Peyer's patch (tissue), 4 donors: ENCODE data around the gene TNIK. TPM values are rescaled to one million over a fixed set of nuclear protein-coding genes. Genes with fewer than 3 reads are reported as not detected.

ENCODE experiments used
- DNase-seq, 3 donors: peaks; one replicate each; pipeline ENCODE4 v3.0.0-alpha.2; 2017 to 2019
- H3K27ac ChIP-seq, 4 donors: fragments of 200-600 bp; sonication (generic); one replicate each; pipeline ENCODE4 v1.5.1; 2016 to 2019
- H3K27me3 ChIP-seq, 2 donors: fragments of 200-600 bp; sonication (generic); one replicate each; pipeline ENCODE4 v1.5.1; 2019
- H3K36me3 ChIP-seq, 3 donors: fragments of 200-600 bp; sonication (generic); one replicate each; pipeline ENCODE4 v1.5.1; 2016 to 2019
- H3K4me1 ChIP-seq, 4 donors: fragments of 200-600 bp; sonication (generic); one replicate each; pipeline ENCODE4 v1.5.1; 2016 to 2019
- H3K4me3 ChIP-seq, 4 donors: fragments of 200-600 bp; sonication (generic); 1 replicate in 3 of 4; 2 replicates in 1 of 4; pipeline ENCODE4 v1.5.1; 2016 to 2019; ENCODE audit warnings: mild to moderate bottlenecking in 1 of 4
- H3K9me3 ChIP-seq, 4 donors: fragments of 200-600 bp; sonication (generic); one replicate each; pipeline ENCODE4 v1.5.1; 2016 to 2019; ENCODE audit warnings: mild to moderate bottlenecking in 1 of 4
- CTCF ChIP-seq, 6 experiments: fragments of 450-650 bp in 4 of 6; fragments of 200-600 bp in 2 of 6; sonication (generic) in 1 of 6; IDR thresholded peaks; one replicate each; pipeline ENCODE4 v1.5.1; 2017 to 2019; ENCODE audit warnings: antibody characterized with exemption in 6 of 6, mild to moderate bottlenecking in 3 of 6, moderate library complexity in 1 of 6
- POLR2A ChIP-seq, 2 donors: fragments of 450-650 bp; IDR thresholded peaks; one replicate each; pipeline ENCODE4 v1.5.1; 2017; ENCODE audit warnings: antibody characterized with exemption in 2 of 2, mild to moderate bottlenecking in 2 of 2, moderate library complexity in 2 of 2
- total RNA-seq, 4 donors: library from RNA; depleted of rRNA; stranded (reverse); fragments of >200 nt; gene quantifications; one replicate each; pipeline ENCODE4 v1.1.0, GENCODE V29; 2016

The TNIK gene
- total RNA-seq, 4 donors from 2014 or later = 37.1 to 84.8 (median 74.4) TPM

- H3K9me3 ChIP-seq = no peaks in the 10 kb centered on the region
- H3K4me1 ChIP-seq = peaks cover 0 to 3% (median 0%) of the 10 kb centered on the region in 4 donors
- TF ChIP-seq CTCF (IDR thresholded peaks at IDR 0.05) (no peak), POLR2A (IDR thresholded peaks at IDR 0.05) (no peak)
- no peak overlapping the region for H3K27ac ChIP-seq
- H3K4me3 ChIP-seq = no peak overlapping the region
- H3K27me3 ChIP-seq = no peaks in the 10 kb centered on the region
- H3K36me3 ChIP-seq = no peaks in the 10 kb centered on the region
- DNase-seq = no peak
Observed at GRCh38 chr3:171393032-171393744, 67.0 kb downstream of the TNIK start.

- Histone ChIP-seq H3K4me1 (peaks cover 0 to 16% (median 0%) of the 10 kb centered on the region in 4 donors), H3K36me3 (no peaks in the 10 kb centered on the region), H3K9me3 (no peaks in the 10 kb centered on the region), H3K4me3 (no peak overlapping the region), H3K27ac (no peak overlapping the region), H3K27me3 (no peaks in the 10 kb centered on the region)
- no peak for DNase-seq
- TF ChIP-seq POLR2A (IDR thresholded peaks at IDR 0.05) = no peak
- TF ChIP-seq CTCF (IDR thresholded peaks at IDR 0.05) = no peak
Observed at GRCh38 chr3:171391432-171391831, 68.8 kb downstream of the TNIK start.

- TF ChIP-seq CTCF (IDR thresholded peaks at IDR 0.05) = no peak
- no peak for TF ChIP-seq POLR2A (IDR thresholded peaks at IDR 0.05)
- no peak overlapping the region for H3K4me3 ChIP-seq
- DNase-seq = no peak
- H3K27me3 ChIP-seq = no peaks in the 10 kb centered on the region
- H3K4me1 ChIP-seq = peaks cover 0 to 16% (median 0%) of the 10 kb centered on the region in 4 donors
- H3K27ac ChIP-seq = no peak overlapping the region
- H3K36me3 ChIP-seq = no peaks in the 10 kb centered on the region
- no peaks in the 10 kb centered on the region for H3K9me3 ChIP-seq
Observed at GRCh38 chr3:171390051-171390941, 69.9 kb downstream of the TNIK start.

- Histone ChIP-seq H3K27ac (no peak overlapping the region), H3K4me1 (peaks cover 0 to 23% (median 0%) of the 10 kb centered on the region in 4 donors), H3K27me3 (no peaks in the 10 kb centered on the region), H3K4me3 (no peak overlapping the region), H3K9me3 (no peaks in the 10 kb centered on the region), H3K36me3 (no peaks in the 10 kb centered on the region)
- DNase-seq = no peak
- TF ChIP-seq POLR2A (IDR thresholded peaks at IDR 0.05) = no peak
- TF ChIP-seq CTCF (IDR thresholded peaks at IDR 0.05) = no peak
Observed at GRCh38 chr3:171389491-171389890, 70.7 kb downstream of the TNIK start.

- Histone ChIP-seq H3K9me3 (no peaks in the 10 kb centered on the region), H3K36me3 (no peaks in the 10 kb centered on the region), H3K27ac (no peak overlapping the region), H3K4me3 (no peak overlapping the region), H3K4me1 (peaks cover 0 to 31% (median 0%) of the 10 kb centered on the region in 4 donors), H3K27me3 (no peaks in the 10 kb centered on the region)
- no peak for DNase-seq
- TF ChIP-seq POLR2A (IDR thresholded peaks at IDR 0.05) (no peak), CTCF (IDR thresholded peaks at IDR 0.05) (no peak)
Observed at GRCh38 chr3:171388527-171388926, 71.7 kb downstream of the TNIK start.
